ENCODE data around the gene MAB21L2. TPM values are rescaled to one million over a fixed set of nuclear protein-coding genes. Genes with fewer than 3 reads are reported as not detected.

MAB21L2 gene
- polyA plus RNA-seq, 1 of the 3 experiments (the other 2 are of a cell fraction) = 0.92 TPM

GRCh38 chr4:150625033-150625432 lies 43.1 kb downstream of the MAB21L2 start:
- no peaks in the 10 kb centered on the region for H3K9me3 ChIP-seq
- H3K4me1 ChIP-seq (ENCODE audit: control insufficient read depth in 1 of 2, insufficient read depth in 2 of 2, low read depth in 1 of 2, low read length in 1 of 2) = no peaks in the 10 kb centered on the region
- CTCF ChIA-PET = no interaction called here
- no peak overlapping the region for H3K4me2 ChIP-seq
- H3K27ac ChIP-seq (ENCODE audit: low read depth in 2 of 2, low read length in 1 of 2) = no peak overlapping the region
- H3K36me3 ChIP-seq (replicated peaks in 1 of 2; ENCODE audit: control insufficient read depth in 1 of 2, insufficient read depth in 2 of 2, low read length in 1 of 2) = no peaks in the 10 kb centered on the region
- POLR2A ChIA-PET = no interaction called here
- no peaks in the 10 kb centered on the region for H3F3A ChIP-seq (replicated peaks; ENCODE audit: insufficient read depth)
- WGBS (ENCODE audit: low lambda C conversion rate) = 100% methylated on average over 2 of the region's 2 CpGs
- H3K79me2 ChIP-seq (ENCODE audit: insufficient read depth) = no peaks in the 10 kb centered on the region
- H3K9me2 ChIP-seq = no peaks in the 10 kb centered on the region
- H3K27me3 ChIP-seq (ENCODE audit: insufficient read depth) = no peaks in the 10 kb centered on the region
- TF ChIP-seq USF2 (IDR thresholded peaks at IDR 0.05; ENCODE audit: borderline replicate concordance, low read depth, low read length) (no peak), NFIC (IDR thresholded peaks at IDR 0.05; ENCODE audit: borderline replicate concordance) (no peak), GABPA (IDR thresholded peaks at IDR 0.05; ENCODE audit: low read depth) (no peak), FOSL2 (IDR thresholded peaks at IDR 0.05; ENCODE audit: borderline replicate concordance, low read depth) (no peak), MXI1 (IDR thresholded peaks at IDR 0.05; ENCODE audit: low read depth, low read length) (no peak), EP300 (IDR thresholded peaks at IDR 0.05; ENCODE audit: borderline replicate concordance in 1 of 2, low read depth in 1 of 2, low read length in 1 of 2) (no peak), EZH2phosphoT487 (IDR thresholded peaks at IDR 0.05; ENCODE audit: borderline replicate concordance, low read depth) (no peak), TCF12 (IDR thresholded peaks at IDR 0.05) (no peak), RFX5 (IDR thresholded peaks at IDR 0.05; ENCODE audit: low read length) (no peak), TAF1 (IDR thresholded peaks at IDR 0.05; ENCODE audit: borderline replicate concordance, low read depth, low read length) (no peak), GATA2 (CRISPR knock-in tag; IDR thresholded peaks at IDR 0.05) (no peak), FOXJ3 (CRISPR knock-in tag; IDR thresholded peaks at IDR 0.05) (no peak), USF1 (IDR thresholded peaks at IDR 0.05; ENCODE audit: borderline replicate concordance, low read depth) (no peak), YY1 (IDR thresholded peaks at IDR 0.05; ENCODE audit: low read depth) (no peak)
- TF ChIP-seq, protein P1, sequence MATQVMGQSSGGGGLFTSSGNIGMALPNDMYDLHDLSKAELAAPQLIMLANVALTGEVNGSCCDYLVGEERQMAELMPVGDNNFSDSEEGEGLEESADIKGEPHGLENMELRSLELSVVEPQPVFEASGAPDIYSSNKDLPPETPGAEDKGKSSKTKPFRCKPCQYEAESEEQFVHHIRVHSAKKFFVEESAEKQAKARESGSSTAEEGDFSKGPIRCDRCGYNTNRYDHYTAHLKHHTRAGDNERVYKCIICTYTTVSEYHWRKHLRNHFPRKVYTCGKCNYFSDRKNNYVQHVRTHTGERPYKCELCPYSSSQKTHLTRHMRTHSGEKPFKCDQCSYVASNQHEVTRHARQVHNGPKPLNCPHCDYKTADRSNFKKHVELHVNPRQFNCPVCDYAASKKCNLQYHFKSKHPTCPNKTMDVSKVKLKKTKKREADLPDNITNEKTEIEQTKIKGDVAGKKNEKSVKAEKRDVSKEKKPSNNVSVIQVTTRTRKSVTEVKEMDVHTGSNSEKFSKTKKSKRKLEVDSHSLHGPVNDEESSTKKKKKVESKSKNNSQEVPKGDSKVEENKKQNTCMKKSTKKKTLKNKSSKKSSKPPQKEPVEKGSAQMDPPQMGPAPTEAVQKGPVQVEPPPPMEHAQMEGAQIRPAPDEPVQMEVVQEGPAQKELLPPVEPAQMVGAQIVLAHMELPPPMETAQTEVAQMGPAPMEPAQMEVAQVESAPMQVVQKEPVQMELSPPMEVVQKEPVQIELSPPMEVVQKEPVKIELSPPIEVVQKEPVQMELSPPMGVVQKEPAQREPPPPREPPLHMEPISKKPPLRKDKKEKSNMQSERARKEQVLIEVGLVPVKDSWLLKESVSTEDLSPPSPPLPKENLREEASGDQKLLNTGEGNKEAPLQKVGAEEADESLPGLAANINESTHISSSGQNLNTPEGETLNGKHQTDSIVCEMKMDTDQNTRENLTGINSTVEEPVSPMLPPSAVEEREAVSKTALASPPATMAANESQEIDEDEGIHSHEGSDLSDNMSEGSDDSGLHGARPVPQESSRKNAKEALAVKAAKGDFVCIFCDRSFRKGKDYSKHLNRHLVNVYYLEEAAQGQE (IDR thresholded peaks at IDR 0.05; ENCODE audit: low read depth, low read length) = no peak
- TF ChIP-seq, protein P2, sequence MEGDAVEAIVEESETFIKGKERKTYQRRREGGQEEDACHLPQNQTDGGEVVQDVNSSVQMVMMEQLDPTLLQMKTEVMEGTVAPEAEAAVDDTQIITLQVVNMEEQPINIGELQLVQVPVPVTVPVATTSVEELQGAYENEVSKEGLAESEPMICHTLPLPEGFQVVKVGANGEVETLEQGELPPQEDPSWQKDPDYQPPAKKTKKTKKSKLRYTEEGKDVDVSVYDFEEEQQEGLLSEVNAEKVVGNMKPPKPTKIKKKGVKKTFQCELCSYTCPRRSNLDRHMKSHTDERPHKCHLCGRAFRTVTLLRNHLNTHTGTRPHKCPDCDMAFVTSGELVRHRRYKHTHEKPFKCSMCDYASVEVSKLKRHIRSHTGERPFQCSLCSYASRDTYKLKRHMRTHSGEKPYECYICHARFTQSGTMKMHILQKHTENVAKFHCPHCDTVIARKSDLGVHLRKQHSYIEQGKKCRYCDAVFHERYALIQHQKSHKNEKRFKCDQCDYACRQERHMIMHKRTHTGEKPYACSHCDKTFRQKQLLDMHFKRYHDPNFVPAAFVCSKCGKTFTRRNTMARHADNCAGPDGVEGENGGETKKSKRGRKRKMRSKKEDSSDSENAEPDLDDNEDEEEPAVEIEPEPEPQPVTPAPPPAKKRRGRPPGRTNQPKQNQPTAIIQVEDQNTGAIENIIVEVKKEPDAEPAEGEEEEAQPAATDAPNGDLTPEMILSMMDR (IDR thresholded peaks at IDR 0.05) = no peak
- TF ChIP-seq, protein P3, sequence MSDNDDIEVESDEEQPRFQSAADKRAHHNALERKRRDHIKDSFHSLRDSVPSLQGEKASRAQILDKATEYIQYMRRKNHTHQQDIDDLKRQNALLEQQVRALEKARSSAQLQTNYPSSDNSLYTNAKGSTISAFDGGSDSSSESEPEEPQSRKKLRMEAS (IDR thresholded peaks at IDR 0.05; ENCODE audit: low read depth) = no peak
- TF ChIP-seq, protein P4, sequence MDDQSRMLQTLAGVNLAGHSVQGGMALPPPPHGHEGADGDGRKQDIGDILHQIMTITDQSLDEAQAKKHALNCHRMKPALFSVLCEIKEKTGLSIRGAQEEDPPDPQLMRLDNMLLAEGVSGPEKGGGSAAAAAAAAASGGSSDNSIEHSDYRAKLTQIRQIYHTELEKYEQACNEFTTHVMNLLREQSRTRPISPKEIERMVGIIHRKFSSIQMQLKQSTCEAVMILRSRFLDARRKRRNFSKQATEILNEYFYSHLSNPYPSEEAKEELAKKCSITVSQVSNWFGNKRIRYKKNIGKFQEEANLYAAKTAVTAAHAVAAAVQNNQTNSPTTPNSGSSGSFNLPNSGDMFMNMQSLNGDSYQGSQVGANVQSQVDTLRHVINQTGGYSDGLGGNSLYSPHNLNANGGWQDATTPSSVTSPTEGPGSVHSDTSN (IDR thresholded peaks at IDR 0.05) = no peak
- TF ChIP-seq, protein P5, sequence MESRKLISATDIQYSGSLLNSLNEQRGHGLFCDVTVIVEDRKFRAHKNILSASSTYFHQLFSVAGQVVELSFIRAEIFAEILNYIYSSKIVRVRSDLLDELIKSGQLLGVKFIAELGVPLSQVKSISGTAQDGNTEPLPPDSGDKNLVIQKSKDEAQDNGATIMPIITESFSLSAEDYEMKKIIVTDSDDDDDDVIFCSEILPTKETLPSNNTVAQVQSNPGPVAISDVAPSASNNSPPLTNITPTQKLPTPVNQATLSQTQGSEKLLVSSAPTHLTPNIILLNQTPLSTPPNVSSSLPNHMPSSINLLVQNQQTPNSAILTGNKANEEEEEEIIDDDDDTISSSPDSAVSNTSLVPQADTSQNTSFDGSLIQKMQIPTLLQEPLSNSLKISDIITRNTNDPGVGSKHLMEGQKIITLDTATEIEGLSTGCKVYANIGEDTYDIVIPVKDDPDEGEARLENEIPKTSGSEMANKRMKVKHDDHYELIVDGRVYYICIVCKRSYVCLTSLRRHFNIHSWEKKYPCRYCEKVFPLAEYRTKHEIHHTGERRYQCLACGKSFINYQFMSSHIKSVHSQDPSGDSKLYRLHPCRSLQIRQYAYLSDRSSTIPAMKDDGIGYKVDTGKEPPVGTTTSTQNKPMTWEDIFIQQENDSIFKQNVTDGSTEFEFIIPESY (IDR thresholded peaks at IDR 0.05; ENCODE audit: borderline replicate concordance, low read depth) = no peak
- H4K20me1 ChIP-seq (ENCODE audit: insufficient read depth) = no peaks in the 10 kb centered on the region
- no peak overlapping the region for H3K9ac ChIP-seq
- DNase-seq = no peak
- H3K4me3 ChIP-seq (ENCODE audit: low read depth in 2 of 2, low read length in 1 of 2) = no peak overlapping the region
- H2AFZ ChIP-seq (ENCODE audit: low read depth) = no peak overlapping the region

All from SK-N-SH (cell line).